ENCODE data around the gene MTM1. TPM values are rescaled to one million over a fixed set of nuclear protein-coding genes. Genes with fewer than 3 reads are reported as not detected.

Gene MTM1
- total and polyA plus RNA-seq, 5 donors = 4.0 to 16.9 (median 15.2) TPM

GRCh38 chrX:150694738-150695410 is 126.5 kb downstream of the MTM1 start:
- Histone ChIP-seq H3K9me3 (ENCODE audit: control insufficient read depth, low read length) (no peaks in the 10 kb centered on the region), H3K27ac (ENCODE audit: low read length) (no peak overlapping the region), H3K27me3 (ENCODE audit: control insufficient read depth, insufficient read depth) (no peaks in the 10 kb centered on the region), H3K4me1 (ENCODE audit: control insufficient read depth, insufficient read depth, low read length) (no peaks in the 10 kb centered on the region), H3K4me3 (ENCODE audit: low read length) (no peak overlapping the region)
- peak; percentile 13 to 26 for ATAC-seq
- no peak for DNase-seq
- intact Hi-C loops (cut with DNase I) = no loop called here
- WGBS = 70% methylated on average over 8 of the region's 8 CpGs

DNA sequence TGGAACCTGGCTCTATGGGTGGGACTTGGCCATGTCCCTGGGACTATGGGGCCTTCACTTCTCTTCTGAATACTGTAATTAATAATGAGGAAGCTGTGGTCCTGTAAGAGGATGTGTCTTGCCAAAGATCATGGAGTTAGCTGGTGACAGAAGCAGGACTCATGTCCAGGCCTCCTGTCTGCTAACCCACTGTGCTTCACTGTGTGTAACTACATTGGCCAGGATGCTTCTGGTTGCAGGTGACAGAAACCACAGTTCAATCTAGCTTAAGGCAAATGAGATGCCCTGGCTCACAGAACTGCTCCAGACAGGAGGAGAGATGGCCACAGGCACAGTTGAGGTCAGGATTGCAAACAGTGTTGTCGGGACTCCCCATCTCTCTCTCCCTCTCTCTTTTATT is 127.9 kb downstream of the MTM1 start:
- 77% methylated on average over 1 of the region's 1 CpG for WGBS
- no peak for DNase-seq
- peak in 1 of 2 donors; percentile 23 for ATAC-seq
- no peak overlapping the region for H3K4me3 ChIP-seq (ENCODE audit: low read length)
- intact Hi-C loops (cut with DNase I) = no loop called here
- H3K4me1 ChIP-seq (ENCODE audit: control insufficient read depth, insufficient read depth, low read length) = no peaks in the 10 kb centered on the region
- no peaks in the 10 kb centered on the region for H3K27me3 ChIP-seq (ENCODE audit: control insufficient read depth, insufficient read depth)
- H3K27ac ChIP-seq (ENCODE audit: low read length) = no peak overlapping the region
- no peaks in the 10 kb centered on the region for H3K9me3 ChIP-seq (ENCODE audit: control insufficient read depth, low read length)

GRCh38 chrX:150696866-150697265 is 128.4 kb downstream of the MTM1 start:
- 61% methylated on average over 4 of the region's 4 CpGs for WGBS
- Histone ChIP-seq H3K9me3 (ENCODE audit: control insufficient read depth, low read length) (no peaks in the 10 kb centered on the region), H3K4me1 (ENCODE audit: control insufficient read depth, insufficient read depth, low read length) (no peaks in the 10 kb centered on the region), H3K4me3 (ENCODE audit: low read length) (no peak overlapping the region), H3K27ac (ENCODE audit: low read length) (no peak overlapping the region), H3K27me3 (ENCODE audit: control insufficient read depth, insufficient read depth) (no peaks in the 10 kb centered on the region)
- no peak for ATAC-seq
- no peak for DNase-seq
- intact Hi-C loops (cut with DNase I) = no loop called here

DNA sequence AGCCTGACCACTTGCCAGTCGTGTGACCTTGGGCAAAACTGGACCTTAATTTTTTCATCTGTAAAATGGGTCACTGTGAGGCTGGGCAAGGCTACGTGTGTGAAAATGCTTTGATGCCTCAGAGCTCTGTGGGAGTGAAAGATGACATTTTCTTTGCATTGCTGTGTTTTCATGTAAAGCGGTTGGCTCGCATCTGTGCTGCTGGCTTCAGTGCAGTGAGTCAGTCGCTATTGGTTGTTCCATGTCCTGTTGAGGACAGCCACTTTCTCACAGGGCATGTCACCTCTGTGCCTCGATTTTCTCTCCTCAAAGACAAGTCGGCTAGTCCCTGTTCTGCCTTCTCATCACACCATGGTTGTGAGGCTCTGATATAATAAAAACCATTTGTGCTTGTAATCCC is 129.2 kb downstream of the MTM1 start:
- intact Hi-C loops (cut with DNase I) = no loop called here
- WGBS = 95% methylated on average over 7 of the region's 7 CpGs
- Histone ChIP-seq H3K4me1 (ENCODE audit: control insufficient read depth, insufficient read depth, low read length) (no peaks in the 10 kb centered on the region), H3K27me3 (ENCODE audit: control insufficient read depth, insufficient read depth) (no peaks in the 10 kb centered on the region), H3K9me3 (ENCODE audit: control insufficient read depth, low read length) (no peaks in the 10 kb centered on the region), H3K27ac (ENCODE audit: low read length) (no peak overlapping the region), H3K4me3 (ENCODE audit: low read length) (no peak overlapping the region)
- DNase-seq = no peak
- ATAC-seq = no peak

DNA sequence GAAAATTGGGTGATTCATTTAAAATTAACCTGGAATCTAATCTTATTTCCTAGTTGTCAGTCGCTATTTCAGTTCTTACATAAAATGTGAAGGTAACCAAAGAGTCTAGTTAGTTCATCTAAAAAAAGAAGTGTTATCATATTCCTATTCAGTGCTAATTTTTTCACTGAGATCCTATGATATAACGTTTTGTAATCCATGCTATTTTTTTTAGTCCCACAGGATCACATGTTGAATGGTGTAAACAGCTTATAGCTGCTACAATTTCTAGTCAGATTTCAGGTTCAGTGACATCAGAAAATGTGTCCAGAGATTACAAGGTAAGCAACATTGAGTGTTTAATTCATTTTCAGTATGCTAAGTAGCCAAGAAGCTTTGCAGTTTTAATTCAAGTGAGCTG is 130.6 kb downstream of the MTM1 start:
- no peak overlapping the region for H3K27ac ChIP-seq (ENCODE audit: low read length)
- no peak for ATAC-seq
- WGBS = 57% methylated on average over 2 of the region's 2 CpGs
- H3K4me3 ChIP-seq (ENCODE audit: low read length) = no peak overlapping the region
- intact Hi-C loops (cut with DNase I) = no loop called here
- no peak for DNase-seq
- H3K9me3 ChIP-seq (ENCODE audit: control insufficient read depth, low read length) = no peaks in the 10 kb centered on the region
- no peaks in the 10 kb centered on the region for H3K4me1 ChIP-seq (ENCODE audit: control insufficient read depth, insufficient read depth, low read length)
- no peaks in the 10 kb centered on the region for H3K27me3 ChIP-seq (ENCODE audit: control insufficient read depth, insufficient read depth)

GRCh38 chrX:150700107-150700506 is 131.7 kb downstream of the MTM1 start:
- intact Hi-C loops (cut with DNase I) = loop anchor here in 1 of 4 donors (10.0 kb wide), 1 partner anchor 745 kb away; no protein-coding TSS in a partner anchor
- no peak for ATAC-seq
- Histone ChIP-seq H3K9me3 (ENCODE audit: control insufficient read depth, low read length) (no peaks in the 10 kb centered on the region), H3K27ac (ENCODE audit: low read length) (no peak overlapping the region), H3K27me3 (ENCODE audit: control insufficient read depth, insufficient read depth) (no peaks in the 10 kb centered on the region), H3K4me1 (ENCODE audit: control insufficient read depth, insufficient read depth, low read length) (peaks cover 4% of the 10 kb centered on the region), H3K4me3 (ENCODE audit: low read length) (no peak overlapping the region)
- DNase-seq = no peak

GRCh38 chrX:150701377-150701776 is 133.0 kb downstream of the MTM1 start:
- 100% methylated on average over 1 of the region's 1 CpG for WGBS

DNA sequence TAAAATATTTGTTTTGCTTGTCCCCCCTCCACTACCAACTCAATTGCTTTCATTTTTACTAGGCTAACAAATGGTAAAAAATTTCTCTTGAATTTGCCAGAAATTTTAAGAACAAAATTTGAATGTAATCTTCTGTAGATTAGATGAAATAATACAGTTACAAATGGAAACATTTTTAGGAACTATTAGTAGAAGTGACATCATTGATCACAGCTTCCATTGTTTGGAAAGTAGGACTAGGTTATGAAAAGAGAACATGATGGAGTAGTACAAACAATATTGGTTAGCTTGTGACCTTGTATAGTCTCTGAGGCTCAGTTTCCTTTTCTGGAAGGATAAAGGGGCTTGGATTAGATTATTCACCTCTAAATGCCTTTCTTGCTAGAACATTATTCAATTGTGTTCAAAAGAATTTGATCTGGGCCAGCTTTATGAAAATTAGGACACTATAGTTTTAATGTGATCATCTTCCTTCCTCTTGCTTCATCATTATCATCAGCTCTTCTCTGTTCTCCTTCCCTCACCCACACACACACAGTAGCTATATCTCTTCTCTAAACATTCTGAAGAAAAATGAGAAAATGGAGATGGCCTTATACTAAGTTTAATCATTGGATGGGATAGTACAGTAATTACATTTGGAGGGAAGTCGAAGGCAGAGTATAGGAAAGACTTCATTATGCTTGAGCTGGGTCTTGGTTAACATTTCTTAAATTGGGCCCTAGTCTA is 134.7 kb downstream of the MTM1 start:
- ATAC-seq = no peak
- 89% methylated on average over 1 of the region's 1 CpG for WGBS

More at GRCh38 chrX:150701377-150701776, 133.0 kb downstream of the MTM1 start:
- ATAC-seq (no peak), DNase-seq (no peak)
- Histone ChIP-seq H3K4me1 (ENCODE audit: control insufficient read depth, insufficient read depth, low read length) (peaks cover 4% of the 10 kb centered on the region), H3K9me3 (ENCODE audit: control insufficient read depth, low read length) (no peaks in the 10 kb centered on the region), H3K4me3 (ENCODE audit: low read length) (no peak overlapping the region), H3K27ac (ENCODE audit: low read length) (no peak overlapping the region), H3K27me3 (ENCODE audit: control insufficient read depth, insufficient read depth) (no peaks in the 10 kb centered on the region)
- intact Hi-C loops (cut with DNase I) = loop anchor here in 1 of 4 donors (10.0 kb wide), 1 partner anchor 747 kb away; no protein-coding TSS in a partner anchor

DNA sequence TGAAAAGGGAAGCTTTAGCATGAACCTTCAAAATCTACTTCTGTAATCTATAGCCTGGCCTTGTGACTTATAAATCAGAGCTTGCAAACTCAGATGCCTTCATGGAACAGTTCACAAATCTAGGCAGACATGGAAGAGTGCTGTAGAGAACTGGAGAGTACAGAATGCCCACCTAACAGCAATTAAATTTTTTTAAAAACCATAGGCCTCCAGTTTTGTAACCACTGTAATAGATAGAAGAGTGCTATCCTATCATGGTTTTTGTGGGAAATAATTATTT is 135.2 kb downstream of the MTM1 start:
- H3K27me3 ChIP-seq (ENCODE audit: control insufficient read depth, insufficient read depth) = no peaks in the 10 kb centered on the region
- DNase-seq (no peak), ATAC-seq (no peak)
- H3K4me1 ChIP-seq (ENCODE audit: control insufficient read depth, insufficient read depth, low read length) = peaks cover 4% of the 10 kb centered on the region
- no peaks in the 10 kb centered on the region for H3K9me3 ChIP-seq (ENCODE audit: control insufficient read depth, low read length)
- H3K27ac ChIP-seq (ENCODE audit: low read length) = no peak overlapping the region
- intact Hi-C loops (cut with DNase I) = loop anchor here in 1 of 4 donors (10.0 kb wide), 1 partner anchor 749 kb away; no protein-coding TSS in a partner anchor
- H3K4me3 ChIP-seq (ENCODE audit: low read length) = no peak overlapping the region

More for the DNA sequence above, 134.7 kb downstream of the MTM1 start:
- Histone ChIP-seq H3K27me3 (ENCODE audit: control insufficient read depth, insufficient read depth) (no peaks in the 10 kb centered on the region), H3K4me1 (ENCODE audit: control insufficient read depth, insufficient read depth, low read length) (peaks cover 4% of the 10 kb centered on the region), H3K4me3 (ENCODE audit: low read length) (no peak overlapping the region), H3K27ac (ENCODE audit: low read length) (no peak overlapping the region), H3K9me3 (ENCODE audit: control insufficient read depth, low read length) (no peaks in the 10 kb centered on the region)
- DNase-seq = no peak
- intact Hi-C loops (cut with DNase I) = loop anchor here in 1 of 4 donors (10.0 kb wide), 1 partner anchor 748 kb away; no protein-coding TSS in a partner anchor

DNA sequence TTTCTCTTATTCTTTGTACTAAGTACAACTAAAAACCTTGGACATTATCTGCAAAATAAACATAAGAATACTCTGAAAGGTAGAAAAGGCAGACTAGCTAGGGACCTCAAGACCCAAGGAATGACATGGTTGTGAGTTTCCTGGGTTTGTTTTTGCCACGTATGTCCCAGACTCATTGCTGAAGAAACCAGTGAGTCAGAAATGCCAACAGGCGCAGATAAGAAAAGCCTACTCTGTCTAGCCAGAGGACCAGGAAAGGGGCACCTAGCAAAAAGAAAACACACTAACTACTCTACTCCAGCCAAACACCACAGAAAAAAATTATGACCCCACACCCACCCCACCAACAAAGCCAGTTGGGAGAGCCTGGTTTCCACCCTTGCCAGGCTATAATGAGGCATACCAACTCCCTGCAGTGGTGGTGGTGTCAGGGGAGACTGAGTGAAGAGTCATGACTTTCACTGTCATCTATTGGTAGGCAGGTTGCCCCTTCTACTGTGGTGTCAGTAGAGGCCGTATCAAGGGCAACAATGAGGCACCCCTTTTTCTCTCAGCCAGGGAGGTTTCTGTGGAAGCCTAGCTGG is 135.7 kb downstream of the MTM1 start:
- H3K27me3 ChIP-seq (ENCODE audit: control insufficient read depth, insufficient read depth) = no peaks in the 10 kb centered on the region
- DNase-seq (no peak), ATAC-seq (peak in 1 of 2 donors; percentile 46)
- intact Hi-C loops (cut with DNase I) = loop anchor here in 1 of 4 donors (10.0 kb wide), 1 partner anchor 749 kb away; no protein-coding TSS in a partner anchor
- H3K4me1 ChIP-seq (ENCODE audit: control insufficient read depth, insufficient read depth, low read length) = peaks cover 4% of the 10 kb centered on the region
- no peak overlapping the region for H3K27ac ChIP-seq (ENCODE audit: low read length)
- no peaks in the 10 kb centered on the region for H3K9me3 ChIP-seq (ENCODE audit: control insufficient read depth, low read length)
- no peak overlapping the region for H3K4me3 ChIP-seq (ENCODE audit: low read length)
- WGBS = 84% methylated on average over 3 of the region's 3 CpGs

GRCh38 chrX:150712619-150713018 is 144.2 kb downstream of the MTM1 start:
- Histone ChIP-seq H3K4me3 (ENCODE audit: low read length) (no peak overlapping the region), H3K27me3 (ENCODE audit: control insufficient read depth, insufficient read depth) (no peaks in the 10 kb centered on the region), H3K27ac (ENCODE audit: low read length) (no peak overlapping the region), H3K4me1 (ENCODE audit: control insufficient read depth, insufficient read depth, low read length) (no peaks in the 10 kb centered on the region), H3K9me3 (ENCODE audit: control insufficient read depth, low read length) (no peaks in the 10 kb centered on the region)
- ATAC-seq (no peak), DNase-seq (no peak)
- intact Hi-C loops (cut with DNase I) = no loop called here
